GM23248 (cell line): ENCODE results near the gene MZT2A.
"Not testable (repeated sequence)": the region's sequence is repeated elsewhere in the genome, so short reads cannot be mapped to it uniquely, and the experiment has no call there.

Experiments used
- EZH2 ChIP-seq: fragments of 200-600 bp; sonication (generic); IDR thresholded peaks from 2 replicates; pipeline ENCODE4 v1.6.1; 2018; ENCODE audit warnings: antibody characterized with exemption, mild to moderate bottlenecking; ENCODE audit not compliant: insufficient read depth, poor library complexity, severe bottlenecking
- EZH2phosphoT487 ChIP-seq: fragments of 200-600 bp; sonication (generic); IDR thresholded peaks from 2 replicates; pipeline ENCODE4 v1.6.1; 2018; ENCODE audit warnings: antibody characterized with exemption, moderate library complexity, mild to moderate bottlenecking, low read depth; ENCODE audit not compliant: insufficient read depth

DNA sequence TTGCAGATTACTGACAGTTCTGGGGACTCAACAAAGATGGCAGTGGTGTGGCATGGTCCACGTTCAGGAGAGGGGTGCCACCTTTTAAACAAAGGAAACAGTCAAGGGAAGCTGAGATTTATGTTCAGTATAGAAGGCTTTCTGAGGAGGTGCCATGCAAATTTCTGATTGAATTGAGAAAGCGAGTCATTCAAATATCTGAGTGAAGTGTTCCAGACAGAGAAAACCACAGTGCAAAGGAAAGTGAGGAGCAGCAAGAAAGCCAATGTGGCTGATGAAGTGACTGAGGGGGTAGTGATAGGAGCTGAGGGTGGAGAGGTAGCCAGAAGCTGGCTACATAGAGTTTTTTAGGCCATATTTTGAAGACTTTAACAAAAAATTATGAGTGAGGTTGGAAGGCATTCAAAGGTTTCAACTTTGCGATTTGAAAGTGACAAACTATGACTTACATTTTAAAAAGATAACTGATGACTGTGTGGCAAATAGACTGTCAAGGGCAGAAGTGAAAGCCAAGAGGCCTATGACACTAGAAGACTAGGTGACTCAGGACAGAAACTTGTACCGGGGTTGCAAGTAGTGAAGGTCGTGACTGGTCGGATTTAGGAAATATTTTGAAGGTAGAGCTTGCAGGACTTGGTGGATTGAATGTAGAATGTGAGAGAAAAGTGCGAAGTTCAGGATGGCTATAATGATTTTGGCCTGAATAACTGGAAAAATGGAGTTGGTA, 51.3 kb downstream of the MZT2A start:
- not testable (repeated sequence) for TF ChIP-seq EZH2, EZH2phosphoT487
